Measurements from ENCODE around the gene PODXL2. TPM values are rescaled to one million over a fixed set of nuclear protein-coding genes. Genes with fewer than 3 reads are reported as not detected.
A peak's percentile ranks its signal among the peaks of the same experiment; 100 is the strongest.

Gene PODXL2
- total and polyA plus RNA-seq, 3 experiments from 2014 or later = 1.4 to 4.7 (median 1.7) TPM

DNA sequence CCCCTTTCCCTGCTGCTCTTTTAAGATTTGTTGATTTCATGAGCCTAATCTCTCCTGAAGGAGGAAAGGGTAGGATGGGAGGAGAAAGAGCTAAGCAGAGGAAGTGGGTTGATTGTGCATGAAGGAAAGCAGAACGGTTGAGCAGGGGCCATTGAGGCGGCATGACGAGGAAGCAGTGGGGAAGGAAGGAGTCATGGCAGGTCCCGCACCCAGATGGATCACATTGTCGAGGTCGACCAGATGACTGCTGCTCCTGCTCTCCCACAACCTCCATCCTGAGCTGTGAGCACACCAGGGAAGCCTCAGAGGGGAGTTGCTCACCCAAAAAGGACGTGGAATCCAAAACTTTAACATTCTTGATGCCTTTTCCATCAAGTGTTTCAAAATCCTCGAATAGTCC lies 86.5 kb downstream of the PODXL2 start:
- DNase-seq = no peak
- Histone ChIP-seq H3K4me3 (ENCODE audit: low read length) (no peak overlapping the region), H3K9me3 (ENCODE audit: low read length) (no peaks in the 10 kb centered on the region), H3K4me1 (ENCODE audit: insufficient read depth, low read length) (no peaks in the 10 kb centered on the region), H3K27me3 (ENCODE audit: insufficient read depth, low read length, poor library complexity, severe bottlenecking) (no peaks in the 10 kb centered on the region), H3K27ac (ENCODE audit: low read depth, low read length) (no peak overlapping the region), H3K36me3 (ENCODE audit: insufficient read depth, low read length) (no peaks in the 10 kb centered on the region)
- H3K4me1 Mint-ChIP-seq = no peaks in the 10 kb centered on the region
- H3K36me3 Mint-ChIP-seq = no peaks in the 10 kb centered on the region
- ChIA-PET CTCF (interaction anchor here (1.3 kb wide), 1 partner anchor 63 kb away, joined by 3 read pairs; no protein-coding TSS in a partner anchor), POLR2A (no interaction called here)
- peaks cover 1 to 3% of the 10 kb centered on the region in 2 donors for H3K27me3 Mint-ChIP-seq
- no peak overlapping the region for H3K4me3 Mint-ChIP-seq
- no peak overlapping the region for H3K27ac Mint-ChIP-seq
- H3K9me3 Mint-ChIP-seq = no peaks in the 10 kb centered on the region

DNA sequence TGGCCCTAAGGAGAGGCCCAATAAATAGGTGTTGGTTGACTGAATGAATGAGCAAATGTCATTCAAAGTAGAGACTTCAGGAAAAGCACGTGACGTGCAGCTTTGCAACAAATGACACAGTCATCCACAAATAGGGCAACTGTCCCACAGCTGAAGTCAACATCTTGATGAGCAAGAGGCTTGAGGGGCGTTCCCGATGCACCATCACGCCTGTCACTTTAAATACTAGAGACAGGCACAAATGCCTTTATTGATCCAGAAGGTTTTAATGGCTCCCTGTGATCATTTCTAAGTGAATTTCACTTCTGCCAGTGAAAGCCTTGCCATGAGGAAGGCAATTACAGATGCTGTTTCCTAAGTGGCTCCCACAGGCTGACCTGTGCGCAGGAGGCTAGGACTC lies 87.4 kb downstream of the PODXL2 start:
- CTCF ChIA-PET = no interaction called here
- H3K27ac ChIP-seq (ENCODE audit: low read depth, low read length) = no peak overlapping the region
- no peaks in the 10 kb centered on the region for H3K4me1 ChIP-seq (ENCODE audit: insufficient read depth, low read length)
- no peak overlapping the region for H3K4me3 Mint-ChIP-seq
- H3K4me3 ChIP-seq (ENCODE audit: low read length) = no peak overlapping the region
- H3K4me1 Mint-ChIP-seq = no peaks in the 10 kb centered on the region
- H3K27me3 ChIP-seq (ENCODE audit: insufficient read depth, low read length, poor library complexity, severe bottlenecking) = no peaks in the 10 kb centered on the region
- no peaks in the 10 kb centered on the region for H3K9me3 ChIP-seq (ENCODE audit: low read length)
- H3K27ac Mint-ChIP-seq = no peak overlapping the region
- no peaks in the 10 kb centered on the region for H3K9me3 Mint-ChIP-seq
- DNase-seq = no peak
- POLR2A ChIA-PET = no interaction called here
- H3K36me3 Mint-ChIP-seq = no peaks in the 10 kb centered on the region
- peaks cover 0 to 3% of the 10 kb centered on the region in 2 donors for H3K27me3 Mint-ChIP-seq
- no peaks in the 10 kb centered on the region for H3K36me3 ChIP-seq (ENCODE audit: insufficient read depth, low read length)

DNA sequence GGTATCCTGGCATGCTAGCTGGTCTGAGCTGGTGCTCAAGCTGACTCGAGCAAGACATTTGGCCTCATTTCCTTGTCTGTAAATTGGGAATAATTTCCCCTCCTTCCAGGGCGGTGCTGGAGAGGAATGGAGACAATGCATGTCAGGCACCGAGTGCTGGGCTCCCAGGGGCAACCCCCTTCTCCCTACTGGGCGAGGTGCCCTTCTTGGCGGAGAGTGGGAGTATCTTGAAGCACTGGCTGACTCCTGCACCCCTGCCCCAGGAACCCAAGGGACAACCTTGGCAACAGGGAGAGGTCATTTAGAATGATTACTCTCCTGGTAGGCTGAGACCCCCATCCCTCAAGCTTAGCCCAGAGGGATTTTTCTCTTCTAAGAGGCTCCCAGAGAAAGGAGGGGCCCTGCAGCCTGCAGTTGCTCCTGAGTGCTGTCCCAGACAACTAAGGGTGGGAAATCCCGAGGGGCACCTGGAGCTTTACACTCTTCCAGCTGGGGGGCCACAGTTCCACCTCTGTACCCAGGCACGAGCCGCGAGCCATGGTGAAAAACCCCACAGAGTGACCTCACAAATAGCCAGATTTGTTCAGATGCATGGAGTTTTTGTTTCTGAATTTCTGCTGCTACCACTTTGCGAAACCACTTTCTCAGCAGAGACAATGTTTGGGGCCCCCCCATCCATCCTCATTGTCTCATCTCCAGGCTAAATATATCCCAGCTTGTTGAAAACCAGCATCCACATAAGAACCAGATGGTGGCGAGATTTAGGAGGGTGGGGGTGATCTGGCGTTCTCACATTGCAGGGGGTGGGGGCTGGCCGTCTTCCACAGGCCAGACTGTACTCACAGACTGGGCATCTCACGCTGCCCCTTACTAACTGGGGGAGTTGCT lies 88.6 kb downstream of the PODXL2 start:
- Mint-ChIP-seq H3K4me3 (no peak overlapping the region), H3K27ac (no peak overlapping the region), H3K27me3 (peaks cover 0 to 3% of the 10 kb centered on the region in 2 donors), H3K36me3 (no peaks in the 10 kb centered on the region), H3K9me3 (no peaks in the 10 kb centered on the region), H3K4me1 (no peaks in the 10 kb centered on the region)
- CTCF ChIA-PET = no interaction called here
- Histone ChIP-seq H3K4me1 (ENCODE audit: insufficient read depth, low read length) (no peaks in the 10 kb centered on the region), H3K36me3 (ENCODE audit: insufficient read depth, low read length) (no peaks in the 10 kb centered on the region), H3K27ac (ENCODE audit: low read depth, low read length) (no peak overlapping the region), H3K4me3 (ENCODE audit: low read length) (no peak overlapping the region), H3K27me3 (ENCODE audit: insufficient read depth, low read length, poor library complexity, severe bottlenecking) (no peaks in the 10 kb centered on the region), H3K9me3 (ENCODE audit: low read length) (no peaks in the 10 kb centered on the region)
- DNase-seq = no peak
- POLR2A ChIA-PET = no interaction called here

DNA sequence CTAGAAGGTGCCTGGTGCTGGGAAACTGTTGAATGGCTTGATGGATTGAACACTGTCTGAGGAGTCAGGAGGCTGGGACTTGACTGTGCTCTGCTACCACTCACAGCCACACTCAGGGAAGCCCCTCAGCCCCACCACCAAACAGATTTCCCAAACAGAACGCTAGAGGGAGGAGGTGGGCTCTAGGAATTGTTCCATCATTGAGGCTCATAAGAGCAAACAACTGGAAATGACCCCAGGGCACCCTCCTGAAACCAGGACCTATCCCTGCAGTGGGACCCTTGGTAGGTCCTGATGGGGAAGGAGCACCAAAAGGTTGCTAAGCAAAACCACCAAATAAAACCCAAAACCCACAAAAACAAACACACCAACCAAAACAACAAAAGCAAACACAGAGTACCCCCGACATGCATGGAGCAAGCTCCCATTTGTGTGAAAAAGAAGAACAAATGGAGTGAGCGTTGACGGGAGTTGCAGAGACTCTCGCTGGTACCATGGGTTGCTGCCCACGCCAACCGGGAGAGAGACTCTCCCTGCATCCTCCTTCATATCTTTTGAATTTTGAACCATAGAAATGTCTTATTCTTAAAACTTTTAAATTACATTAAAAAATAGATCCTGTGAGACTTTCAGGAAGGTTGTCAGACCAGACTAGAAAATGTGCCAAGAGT lies 89.4 kb downstream of the PODXL2 start:
- H3K4me1 ChIP-seq (ENCODE audit: insufficient read depth, low read length) = no peaks in the 10 kb centered on the region
- no peaks in the 10 kb centered on the region for H3K9me3 ChIP-seq (ENCODE audit: low read length)
- Mint-ChIP-seq H3K27ac (peak overlapping the region in 1 of 8 donors; percentile 86), H3K4me3 (no peak overlapping the region), H3K9me3 (no peaks in the 10 kb centered on the region), H3K4me1 (no peaks in the 10 kb centered on the region), H3K36me3 (no peaks in the 10 kb centered on the region), H3K27me3 (peaks cover 0 to 3% of the 10 kb centered on the region in 2 donors)
- H3K27me3 ChIP-seq (ENCODE audit: insufficient read depth, low read length, poor library complexity, severe bottlenecking) = no peaks in the 10 kb centered on the region
- ChIA-PET POLR2A (no interaction called here), CTCF (no interaction called here)
- no peak overlapping the region for H3K4me3 ChIP-seq (ENCODE audit: low read length)
- no peak overlapping the region for H3K27ac ChIP-seq (ENCODE audit: low read depth, low read length)
- DNase-seq = no peak
- H3K36me3 ChIP-seq (ENCODE audit: insufficient read depth, low read length) = no peaks in the 10 kb centered on the region

DNA sequence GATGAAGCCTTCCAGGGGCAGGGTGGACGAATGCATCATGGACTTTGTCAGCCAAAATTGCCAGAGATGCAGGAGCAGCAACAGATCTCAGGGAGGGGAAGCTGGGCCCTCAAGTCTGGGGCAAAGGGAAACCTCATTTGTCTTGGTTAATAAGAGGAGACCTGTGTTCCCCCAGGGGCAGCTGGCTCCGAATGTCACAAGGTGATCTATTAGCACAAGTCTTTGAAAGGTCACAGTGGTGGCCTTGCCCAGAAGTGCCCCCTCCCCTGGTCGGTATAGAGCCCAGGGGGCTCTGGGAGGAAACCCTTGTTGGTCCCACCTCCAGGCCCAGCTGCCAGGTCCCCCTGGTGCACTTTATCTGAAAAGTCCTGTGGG lies 89.9 kb downstream of the PODXL2 start:
- Mint-ChIP-seq H3K27ac (peak overlapping the region in 1 of 8 donors; percentile 86), H3K4me1 (no peaks in the 10 kb centered on the region), H3K27me3 (peaks cover 0 to 3% of the 10 kb centered on the region in 2 donors), H3K4me3 (no peak overlapping the region), H3K9me3 (no peaks in the 10 kb centered on the region), H3K36me3 (no peaks in the 10 kb centered on the region)
- DNase-seq = no peak
- Histone ChIP-seq H3K9me3 (ENCODE audit: low read length) (no peaks in the 10 kb centered on the region), H3K27ac (ENCODE audit: low read depth, low read length) (no peak overlapping the region), H3K36me3 (ENCODE audit: insufficient read depth, low read length) (no peaks in the 10 kb centered on the region), H3K27me3 (ENCODE audit: insufficient read depth, low read length, poor library complexity, severe bottlenecking) (no peaks in the 10 kb centered on the region), H3K4me1 (ENCODE audit: insufficient read depth, low read length) (no peaks in the 10 kb centered on the region), H3K4me3 (ENCODE audit: low read length) (no peak overlapping the region)
- POLR2A ChIA-PET = no interaction called here
- CTCF ChIA-PET = no interaction called here

DNA sequence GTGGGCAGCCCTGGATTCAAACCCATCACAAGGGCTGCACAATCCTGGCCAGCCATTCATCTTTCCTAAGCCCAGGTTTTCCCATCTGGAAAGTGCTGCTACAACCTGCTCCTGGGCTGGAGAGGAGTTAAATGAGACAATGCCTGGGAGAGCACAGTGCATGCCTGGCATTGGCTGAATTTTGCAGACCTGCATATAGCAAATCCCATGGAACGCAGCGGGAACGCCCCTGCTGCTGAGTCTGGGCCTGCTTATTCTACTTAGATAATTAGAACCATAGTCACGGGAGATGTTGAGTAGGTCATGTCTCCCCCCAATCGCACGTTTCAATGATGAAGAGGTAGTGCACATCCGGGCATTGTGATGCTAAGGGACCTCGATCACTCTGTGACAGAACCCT lies 90.4 kb downstream of the PODXL2 start:
- Histone ChIP-seq H3K36me3 (ENCODE audit: insufficient read depth, low read length) (no peaks in the 10 kb centered on the region), H3K27ac (ENCODE audit: low read depth, low read length) (no peak overlapping the region), H3K27me3 (ENCODE audit: insufficient read depth, low read length, poor library complexity, severe bottlenecking) (no peaks in the 10 kb centered on the region), H3K4me3 (ENCODE audit: low read length) (no peak overlapping the region), H3K4me1 (ENCODE audit: insufficient read depth, low read length) (no peaks in the 10 kb centered on the region), H3K9me3 (ENCODE audit: low read length) (no peaks in the 10 kb centered on the region)
- Mint-ChIP-seq H3K4me1 (no peaks in the 10 kb centered on the region), H3K27ac (no peak overlapping the region), H3K9me3 (no peaks in the 10 kb centered on the region), H3K36me3 (no peaks in the 10 kb centered on the region), H3K4me3 (no peak overlapping the region), H3K27me3 (peaks cover 0 to 3% of the 10 kb centered on the region in 2 donors)
- ChIA-PET CTCF (no interaction called here), POLR2A (no interaction called here)
- no peak for DNase-seq

DNA sequence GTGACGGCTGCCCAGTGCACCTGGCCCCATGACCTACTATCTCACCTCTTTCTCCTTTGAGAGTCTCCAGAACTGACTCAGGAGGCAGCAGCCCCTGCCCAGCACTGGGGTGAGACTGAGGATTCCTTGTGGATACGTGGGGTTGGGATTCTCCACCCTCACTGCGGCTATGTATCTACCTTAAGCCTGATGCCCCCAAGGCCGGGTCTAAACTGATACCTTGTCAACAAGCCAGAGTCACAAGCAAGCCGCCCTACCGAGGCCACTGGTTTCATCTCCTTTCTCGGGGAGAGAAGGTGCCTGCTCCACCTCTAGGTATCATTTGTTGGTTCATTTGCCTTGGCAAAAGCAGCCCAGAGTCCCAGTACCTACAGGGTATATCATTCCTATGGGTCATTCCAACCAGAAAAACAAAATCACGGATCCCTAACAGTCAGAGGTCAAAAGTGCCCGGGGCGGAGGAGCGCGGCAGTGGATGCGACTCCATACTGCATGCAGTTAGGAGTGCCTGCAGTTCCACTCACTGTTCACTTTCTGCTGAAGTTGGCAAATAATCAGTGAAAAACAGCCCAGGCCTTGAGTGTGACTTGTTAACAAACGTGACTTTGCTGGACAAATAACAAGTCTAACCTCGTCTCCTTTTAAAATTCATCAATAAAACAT lies 91.3 kb downstream of the PODXL2 start:
- H3K4me3 ChIP-seq (ENCODE audit: low read length) = no peak overlapping the region
- ChIA-PET CTCF (no interaction called here), POLR2A (no interaction called here)
- no peaks in the 10 kb centered on the region for H3K4me1 Mint-ChIP-seq
- H3K9me3 Mint-ChIP-seq = no peaks in the 10 kb centered on the region
- H3K27me3 ChIP-seq (ENCODE audit: insufficient read depth, low read length, poor library complexity, severe bottlenecking) = no peaks in the 10 kb centered on the region
- H3K4me3 Mint-ChIP-seq = no peak overlapping the region
- H3K36me3 Mint-ChIP-seq = no peaks in the 10 kb centered on the region
- no peaks in the 10 kb centered on the region for H3K36me3 ChIP-seq (ENCODE audit: insufficient read depth, low read length)
- DNase-seq = no peak
- H3K27ac Mint-ChIP-seq = no peak overlapping the region
- H3K27me3 Mint-ChIP-seq = peaks cover 1 to 10% of the 10 kb centered on the region in 2 donors
- H3K9me3 ChIP-seq (ENCODE audit: low read length) = no peaks in the 10 kb centered on the region
- no peaks in the 10 kb centered on the region for H3K4me1 ChIP-seq (ENCODE audit: insufficient read depth, low read length)
- H3K27ac ChIP-seq (ENCODE audit: low read depth, low read length) = no peak overlapping the region
